Right atrium auricular region (tissue), 2 donors: ENCODE data around the gene CSRNP3. TPM values are rescaled to one million over a fixed set of nuclear protein-coding genes. Genes with fewer than 3 reads are reported as not detected.
A peak's percentile ranks its signal among the peaks of the same experiment; 100 is the strongest.
"Not testable (repeated sequence)": the region's sequence is repeated elsewhere in the genome, so short reads cannot be mapped to it uniquely, and the experiment has no call there.

ENCODE experiments used
- DNase-seq: peaks from one replicate; pipeline ENCODE4 v3.0.0-alpha.2; 2019; ENCODE audit warnings: low spot score
- H3K27ac ChIP-seq, 2 donors: fragments of 200-600 bp; sonication (generic); 1 replicate in 1 of 2; 2 replicates in 1 of 2; pipeline ENCODE4 v1.5.1; 2016 to 2019
- H3K27me3 ChIP-seq, 2 donors: fragments of 200-600 bp; sonication (generic); one replicate each; pipeline versions ENCODE4 v1.5.1 to v1.6.0; 2017 to 2019
- H3K36me3 ChIP-seq: fragments of 200-600 bp; sonication (generic); one replicate; pipeline ENCODE4 v1.5.1; 2016
- H3K4me1 ChIP-seq, 2 donors: fragments of 200-600 bp; sonication (generic); one replicate each; pipeline versions ENCODE4 v1.5.1 to v1.6.0; 2017 to 2019
- H3K4me3 ChIP-seq, 2 donors: fragments of 200-600 bp; sonication (generic); 1 replicate in 1 of 2; 2 replicates in 1 of 2; pipeline ENCODE4 v1.5.1; 2017 to 2019; ENCODE audit warnings: mild to moderate bottlenecking in 1 of 2, moderate library complexity in 1 of 2
- H3K9me3 ChIP-seq, 2 donors: fragments of 200-600 bp; sonication (generic); one replicate each; pipeline ENCODE4 v1.5.1; 2019
- total RNA-seq, 2 donors: library from RNA; depleted of rRNA; stranded (reverse); fragments of >200 nt; gene quantifications; one replicate each; pipeline ENCODE4 v1.1.0, GENCODE V29; 2016
- TF ChIP-seq, protein P1 (sequence below), 2 donors: fragments of 200-600 bp; sonication (generic); IDR thresholded peaks; one replicate each; pipeline ENCODE4 v1.5.1; 2019; ENCODE audit warnings: antibody characterized with exemption in 2 of 2

CSRNP3 gene
- total RNA-seq, 2 donors from 2014 or later, result 1.3 to 4.5 TPM

DNA sequence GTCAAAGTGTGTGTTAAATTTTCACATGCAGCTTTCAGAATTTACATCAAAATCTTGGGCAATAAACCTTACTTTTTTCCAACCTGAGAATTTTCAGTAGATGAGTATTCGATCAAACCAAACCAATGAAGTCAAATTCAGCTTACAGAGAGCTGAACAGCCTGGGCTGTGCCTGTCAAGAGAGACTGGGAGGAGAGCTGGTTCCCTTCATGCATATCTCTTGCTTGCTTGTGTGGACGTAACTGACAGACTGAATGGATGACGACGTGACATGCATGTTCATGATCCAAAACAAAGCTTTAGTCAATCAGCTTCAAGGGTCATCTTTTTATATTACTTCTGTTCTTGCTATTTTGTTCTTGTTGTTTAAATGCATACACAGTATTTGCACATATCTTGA is 179.3 kb downstream of the CSRNP3 start:
- no peaks in the 10 kb centered on the region for H3K36me3 ChIP-seq
- H3K27ac ChIP-seq, result no peak overlapping the region
- no peaks in the 10 kb centered on the region for H3K9me3 ChIP-seq
- H3K4me3 ChIP-seq, result no peak overlapping the region
- H3K27me3 ChIP-seq, result no peaks in the 10 kb centered on the region
- TF ChIP-seq, protein P1, sequence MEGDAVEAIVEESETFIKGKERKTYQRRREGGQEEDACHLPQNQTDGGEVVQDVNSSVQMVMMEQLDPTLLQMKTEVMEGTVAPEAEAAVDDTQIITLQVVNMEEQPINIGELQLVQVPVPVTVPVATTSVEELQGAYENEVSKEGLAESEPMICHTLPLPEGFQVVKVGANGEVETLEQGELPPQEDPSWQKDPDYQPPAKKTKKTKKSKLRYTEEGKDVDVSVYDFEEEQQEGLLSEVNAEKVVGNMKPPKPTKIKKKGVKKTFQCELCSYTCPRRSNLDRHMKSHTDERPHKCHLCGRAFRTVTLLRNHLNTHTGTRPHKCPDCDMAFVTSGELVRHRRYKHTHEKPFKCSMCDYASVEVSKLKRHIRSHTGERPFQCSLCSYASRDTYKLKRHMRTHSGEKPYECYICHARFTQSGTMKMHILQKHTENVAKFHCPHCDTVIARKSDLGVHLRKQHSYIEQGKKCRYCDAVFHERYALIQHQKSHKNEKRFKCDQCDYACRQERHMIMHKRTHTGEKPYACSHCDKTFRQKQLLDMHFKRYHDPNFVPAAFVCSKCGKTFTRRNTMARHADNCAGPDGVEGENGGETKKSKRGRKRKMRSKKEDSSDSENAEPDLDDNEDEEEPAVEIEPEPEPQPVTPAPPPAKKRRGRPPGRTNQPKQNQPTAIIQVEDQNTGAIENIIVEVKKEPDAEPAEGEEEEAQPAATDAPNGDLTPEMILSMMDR (IDR thresholded peaks at IDR 0.05), result no peak
- no peak for DNase-seq
- H3K4me1 ChIP-seq, result no peaks in the 10 kb centered on the region

DNA sequence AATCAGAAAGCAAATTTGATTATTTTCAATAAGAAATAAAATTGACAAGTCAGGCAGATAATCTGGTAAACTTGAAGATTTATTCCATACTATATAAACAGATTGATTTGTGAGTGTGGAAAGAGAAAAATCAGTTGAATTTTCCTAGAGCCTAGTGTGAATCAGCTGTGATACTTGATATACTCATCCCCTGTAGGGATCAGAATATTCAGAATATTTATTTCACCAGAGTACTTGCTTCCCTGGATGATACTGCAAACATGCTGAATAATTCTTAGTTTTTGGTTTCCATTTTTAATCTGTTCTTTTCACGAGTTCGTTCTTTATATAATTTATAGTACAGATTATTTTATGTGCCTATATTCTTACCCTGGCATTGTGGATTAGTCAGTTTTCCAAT is 181.7 kb downstream of the CSRNP3 start:
- no peaks in the 10 kb centered on the region for H3K9me3 ChIP-seq
- H3K36me3 ChIP-seq, result no peaks in the 10 kb centered on the region
- TF ChIP-seq, protein P1 (IDR thresholded peaks at IDR 0.05), result no peak
- no peak for DNase-seq
- H3K27ac ChIP-seq, result no peak overlapping the region
- no peaks in the 10 kb centered on the region for H3K27me3 ChIP-seq
- H3K4me3 ChIP-seq, result no peak overlapping the region
- H3K4me1 ChIP-seq, result no peaks in the 10 kb centered on the region

DNA sequence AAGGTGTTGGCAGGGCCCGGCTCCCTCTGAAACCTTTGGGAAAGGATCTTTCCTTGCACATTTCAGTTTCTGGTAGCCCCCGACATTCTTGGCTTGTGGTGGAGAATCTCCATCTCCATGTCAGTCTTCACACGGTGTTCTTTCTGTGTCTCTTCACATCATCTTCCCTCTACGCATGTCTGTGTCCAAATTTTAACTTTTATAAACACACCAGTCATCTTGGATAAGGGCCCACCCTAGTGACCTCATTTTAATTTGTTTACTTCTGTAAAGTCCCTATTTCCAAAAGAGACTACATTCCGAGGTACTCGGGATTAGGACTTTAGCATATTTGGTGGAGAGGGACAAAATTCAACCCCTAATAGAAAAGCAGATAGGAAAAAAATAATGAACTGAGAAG is 186.2 kb downstream of the CSRNP3 start:
- no peaks in the 10 kb centered on the region for H3K27me3 ChIP-seq
- H3K4me1 ChIP-seq, result no peaks in the 10 kb centered on the region
- no peak for DNase-seq
- H3K36me3 ChIP-seq, result no peaks in the 10 kb centered on the region
- H3K4me3 ChIP-seq, result no peak overlapping the region
- TF ChIP-seq, protein P1 (IDR thresholded peaks at IDR 0.05), result no peak
- peak overlapping the region; percentile 17 to 34 for H3K27ac ChIP-seq
- no peaks in the 10 kb centered on the region for H3K9me3 ChIP-seq

DNA sequence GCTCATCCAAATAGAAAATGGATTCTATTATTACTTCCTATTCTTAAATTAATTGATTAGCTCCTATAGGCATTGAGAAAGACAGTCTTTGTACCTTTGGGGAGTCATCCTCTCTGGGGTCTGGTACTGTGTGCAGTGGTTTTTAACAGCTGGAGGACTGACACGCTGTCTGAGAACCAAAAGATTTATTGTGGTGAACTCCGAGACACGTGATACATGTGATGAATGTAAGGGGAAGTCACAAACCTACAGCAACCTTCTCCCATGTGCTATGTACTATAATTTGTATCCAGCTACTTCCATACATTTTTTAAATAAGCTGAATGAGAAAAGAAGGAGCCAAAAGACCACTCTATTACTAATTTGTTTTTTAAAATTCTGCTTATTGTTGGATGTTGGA is 190.9 kb downstream of the CSRNP3 start:
- Histone ChIP-seq H3K4me3 (no peak overlapping the region), H3K27me3 (no peaks in the 10 kb centered on the region), H3K36me3 (no peaks in the 10 kb centered on the region), H3K27ac (no peak overlapping the region), H3K4me1 (no peaks in the 10 kb centered on the region), H3K9me3 (no peaks in the 10 kb centered on the region)
- no peak for DNase-seq
- TF ChIP-seq, protein P1 (IDR thresholded peaks at IDR 0.05), result no peak

DNA sequence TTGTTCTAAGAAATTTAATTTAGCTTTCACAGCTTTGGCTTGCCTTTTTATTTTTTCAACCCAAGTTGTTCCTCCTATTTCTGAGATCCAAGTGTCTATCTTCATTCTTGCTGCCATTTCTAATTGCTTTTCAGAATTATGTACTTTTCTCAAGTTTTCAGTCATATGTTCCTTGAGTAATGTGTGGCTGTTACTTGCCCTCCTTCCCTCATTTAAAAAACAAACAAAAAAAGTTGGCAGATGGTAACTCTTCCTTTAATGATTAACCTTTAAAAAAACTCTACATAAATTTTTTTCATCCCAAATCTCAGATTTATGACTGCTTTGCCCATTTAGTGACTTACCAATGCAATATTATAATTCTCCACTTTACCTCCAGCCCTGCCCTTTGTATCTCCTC is 193.2 kb downstream of the CSRNP3 start:
- H3K4me3 ChIP-seq, result no peak overlapping the region
- no peak for DNase-seq
- TF ChIP-seq, protein P1 (IDR thresholded peaks at IDR 0.05), result no peak

DNA sequence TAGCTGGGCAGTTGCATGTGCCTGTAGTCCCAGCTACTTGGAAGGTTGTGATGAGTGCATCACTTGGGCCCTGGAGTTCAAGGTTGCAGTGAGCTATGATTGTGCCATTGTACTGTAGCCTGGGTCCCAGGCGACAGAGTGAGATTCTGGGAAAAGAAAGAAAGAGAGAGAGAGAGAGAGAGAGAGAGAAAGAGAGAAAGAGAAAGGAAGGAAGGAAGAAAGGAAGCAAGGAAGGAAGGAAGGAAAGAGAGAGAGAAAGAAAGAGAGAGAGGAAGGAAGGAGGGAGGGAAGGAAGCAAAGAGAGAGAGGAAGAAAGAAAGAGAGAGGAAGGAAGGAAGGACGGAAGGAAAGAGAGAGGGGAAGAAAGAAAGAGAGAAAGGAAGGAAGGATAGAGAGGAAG is 196.1 kb downstream of the CSRNP3 start:
- no peak overlapping the region for H3K27ac ChIP-seq
- no peak for DNase-seq
- no peak overlapping the region for H3K4me3 ChIP-seq
- no peaks in the 10 kb centered on the region for H3K36me3 ChIP-seq
- TF ChIP-seq, protein P1 (IDR thresholded peaks at IDR 0.05), result no peak
- H3K9me3 ChIP-seq, result no peaks in the 10 kb centered on the region
- H3K4me1 ChIP-seq, result no peaks in the 10 kb centered on the region
- no peaks in the 10 kb centered on the region for H3K27me3 ChIP-seq

More for the DNA sequence above, 193.2 kb downstream of the CSRNP3 start:
- H3K36me3 ChIP-seq, result no peaks in the 10 kb centered on the region
- no peaks in the 10 kb centered on the region for H3K27me3 ChIP-seq
- no peaks in the 10 kb centered on the region for H3K9me3 ChIP-seq
- no peaks in the 10 kb centered on the region for H3K4me1 ChIP-seq
- H3K27ac ChIP-seq, result no peak overlapping the region

DNA sequence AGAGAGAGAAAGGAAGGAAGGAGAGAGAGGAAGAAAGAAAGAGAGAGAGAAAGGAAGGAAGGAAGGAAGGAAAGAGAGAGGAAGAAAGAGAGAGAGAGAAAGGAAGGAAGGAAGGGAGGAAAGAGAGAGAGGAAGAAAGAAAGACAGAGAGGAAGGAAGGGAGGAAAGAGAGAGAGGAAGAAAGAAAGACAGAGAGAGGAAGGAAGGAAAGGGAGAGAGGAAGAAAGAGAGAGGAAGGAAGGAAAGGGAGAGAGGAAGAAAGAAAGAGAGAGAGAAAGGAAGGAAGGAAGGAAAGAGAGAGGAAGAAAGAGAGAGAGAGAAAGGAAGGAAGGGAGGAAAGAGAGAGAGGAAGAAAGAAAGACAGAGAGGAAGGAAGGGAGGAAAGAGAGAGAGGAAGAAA is 196.6 kb downstream of the CSRNP3 start:
- not testable (repeated sequence) for H3K4me1 ChIP-seq, DNase-seq, H3K27me3 ChIP-seq, H3K27ac ChIP-seq, H3K36me3 ChIP-seq, H3K9me3 ChIP-seq, H3K4me3 ChIP-seq
